Osteoblast (primary cell): ENCODE measurements around the gene MAPKAPK2. TPM values are rescaled to one million over a fixed set of nuclear protein-coding genes. Genes with fewer than 3 reads are reported as not detected.

Experiments used
- DNase-seq: peaks from one replicate; pipeline ENCODE4 v3.0.0; 2011; ENCODE audit warnings: low spot score, mixed read lengths; ENCODE audit not compliant: insufficient read length; ENCODE audit errors: missing footprints
- H2AFZ ChIP-seq: 2 replicates; pipeline ENCODE4 v1.6.0; 2011; ENCODE audit warnings: mild to moderate bottlenecking, low read length
- H3K27ac ChIP-seq: 2 replicates; pipeline ENCODE4 v1.5.1; 2011; ENCODE audit warnings: mild to moderate bottlenecking, low read depth, low read length, moderate library complexity
- H3K27me3 ChIP-seq: 2 replicates; pipeline ENCODE4 v1.6.0; 2012; ENCODE audit warnings: mild to moderate bottlenecking, control low read depth, inconsistent platforms, low read length, moderate library complexity; ENCODE audit not compliant: insufficient read depth
- H3K36me3 ChIP-seq: 2 replicates; pipeline ENCODE4 v1.5.1; 2011; ENCODE audit warnings: mild to moderate bottlenecking, low read length, control low read depth, moderate library complexity; ENCODE audit not compliant: insufficient read depth
- H3K4me1 ChIP-seq: 2 replicates; pipeline ENCODE4 v1.5.1; 2011; ENCODE audit warnings: mild to moderate bottlenecking, low read length, control low read depth, moderate library complexity; ENCODE audit not compliant: insufficient read depth
- H3K4me2 ChIP-seq: 2 replicates; pipeline ENCODE4 v1.6.0; 2011; ENCODE audit warnings: mild to moderate bottlenecking, low read length; ENCODE audit not compliant: insufficient read depth
- H3K4me3 ChIP-seq: fragments of 200-600 bp; sonication (generic); 3 replicates; pipeline ENCODE4 v1.5.1; 2012; ENCODE audit warnings: mild to moderate bottlenecking, low read length, inconsistent platforms; ENCODE audit not compliant: insufficient read depth
- H3K79me2 ChIP-seq: 2 replicates; pipeline ENCODE4 v1.6.0; 2012; ENCODE audit warnings: mild to moderate bottlenecking, low read length, control low read depth, inconsistent platforms; ENCODE audit not compliant: insufficient read depth
- H3K9me3 ChIP-seq: 2 replicates; pipeline ENCODE4 v1.5.1; 2011; ENCODE audit warnings: low read depth, low read length, control low read depth
- H4K20me1 ChIP-seq: 2 replicates; pipeline ENCODE4 v1.6.0; 2012; ENCODE audit warnings: mild to moderate bottlenecking, low read length, control low read depth; ENCODE audit not compliant: insufficient read depth
- CTCF ChIP-seq: IDR thresholded peaks from 2 replicates; pipeline ENCODE4 v1.5.1; 2011; ENCODE audit warnings: mild to moderate bottlenecking, low read depth, low read length, moderate library complexity; ENCODE audit errors: extremely low read depth
- total RNA-seq: library from RNA; depleted of rRNA; stranded (reverse); fragments of >200 nt; gene quantifications from 2 replicates; pipeline ENCODE4 v1.2.3, GENCODE V29; 2012

Gene MAPKAPK2
- total RNA-seq, 1 donor, result 38.0 TPM

- Histone ChIP-seq H3K27me3 (no peaks in the 10 kb centered on the region), H3K36me3 (peaks cover 49% of the 10 kb centered on the region), H3K4me2 (no peak overlapping the region), H3K79me2 (peaks cover 62% of the 10 kb centered on the region), H3K4me1 (no peaks in the 10 kb centered on the region), H3K27ac (no peak overlapping the region), H3K9me3 (no peaks in the 10 kb centered on the region), H4K20me1 (peaks cover 81% of the 10 kb centered on the region), H3K4me3 (no peak overlapping the region), H2AFZ (no peak overlapping the region)
- DNase-seq, result no peak
- no peak for TF ChIP-seq CTCF
Observed at GRCh38 chr1:206729507-206729906, 44.8 kb downstream of the MAPKAPK2 start.

- Histone ChIP-seq H3K4me3 (no peak overlapping the region), H2AFZ (no peak overlapping the region), H3K36me3 (peaks cover 59% of the 10 kb centered on the region), H3K79me2 (peaks cover 32% of the 10 kb centered on the region), H3K4me2 (no peak overlapping the region), H3K27me3 (no peaks in the 10 kb centered on the region), H3K9me3 (no peaks in the 10 kb centered on the region), H3K27ac (no peak overlapping the region), H3K4me1 (peaks cover 14% of the 10 kb centered on the region), H4K20me1 (peaks cover 73% of the 10 kb centered on the region)
- no peak for TF ChIP-seq CTCF
- no peak for DNase-seq
Observed at GRCh38 chr1:206732508-206732907, 47.8 kb downstream of the MAPKAPK2 start.

GRCh38 chr1:206732992-206733391, 48.3 kb downstream of the MAPKAPK2 start:
- no peak overlapping the region for H3K4me3 ChIP-seq
- peaks cover 14% of the 10 kb centered on the region for H3K4me1 ChIP-seq
- no peak for DNase-seq
- peaks cover 27% of the 10 kb centered on the region for H3K79me2 ChIP-seq
- H3K36me3 ChIP-seq, result peaks cover 61% of the 10 kb centered on the region
- H2AFZ ChIP-seq, result no peak overlapping the region
- TF ChIP-seq CTCF, result no peak
- H4K20me1 ChIP-seq, result peaks cover 69% of the 10 kb centered on the region
- no peaks in the 10 kb centered on the region for H3K9me3 ChIP-seq
- no peaks in the 10 kb centered on the region for H3K27me3 ChIP-seq
- no peak overlapping the region for H3K27ac ChIP-seq
- no peak overlapping the region for H3K4me2 ChIP-seq

- Histone ChIP-seq H3K36me3 (peaks cover 57% of the 10 kb centered on the region), H3K4me3 (no peak overlapping the region), H3K79me2 (peaks cover 11% of the 10 kb centered on the region), H3K9me3 (no peaks in the 10 kb centered on the region), H3K4me1 (peaks cover 14% of the 10 kb centered on the region), H3K27ac (no peak overlapping the region), H3K27me3 (no peaks in the 10 kb centered on the region), H3K4me2 (no peak overlapping the region), H2AFZ (no peak overlapping the region), H4K20me1 (peaks cover 55% of the 10 kb centered on the region)
- peak; percentile 86 for TF ChIP-seq CTCF
- DNase-seq, result peak; percentile 94
Observed at GRCh38 chr1:206734499-206735142, 49.9 kb downstream of the MAPKAPK2 start.
